ENCODE results near the gene ARL8A.

GRCh38 chr1:202152399-202152798, 7.9 kb upstream of the ARL8A start:
- no peak for TF ChIP-seq CTCF (IDR thresholded peaks at IDR 0.05 in 8 of 11, conservative IDR thresholded peaks at IDR 0.05 in 3 of 11)
- TF ChIP-seq POLR2A (IDR thresholded peaks at IDR 0.05), result no peak
- no peak for TF ChIP-seq POLR2AphosphoS5 (IDR thresholded peaks at IDR 0.05)
